Astrocyte (in vitro differentiated cells and primary cell): ENCODE data around the gene OTOG. TPM values are rescaled to one million over a fixed set of nuclear protein-coding genes. Genes with fewer than 3 reads are reported as not detected.

Source experiments
- DNase-seq: peaks from one replicate; pipeline ENCODE4 v3.0.0-alpha.2; 2010; ENCODE audit warnings: low read depth
- FAIRE-seq: peaks from 2 replicates; lab custom pipeline; 2011; peaks lifted over from hg19 to GRCh38; lab: Jason Lieb, UNC
- H2AFZ ChIP-seq: 2 replicates; pipeline ENCODE4 v1.6.0; 2012; ENCODE audit warnings: low read depth, low read length, inconsistent platforms
- H3K27ac ChIP-seq: 2 replicates; pipeline ENCODE4 v1.5.1; 2011; ENCODE audit warnings: low read depth, low read length, inconsistent platforms
- H3K27me3 ChIP-seq: 2 replicates; pipeline ENCODE4 v1.6.0; 2011; ENCODE audit warnings: low read length, inconsistent platforms; ENCODE audit not compliant: insufficient read depth
- H3K36me3 ChIP-seq: 2 replicates; pipeline ENCODE4 v1.5.1; 2011; ENCODE audit warnings: low read length, inconsistent platforms; ENCODE audit not compliant: insufficient read depth
- H3K4me1 ChIP-seq: 2 replicates; pipeline ENCODE4 v1.5.1; 2011; ENCODE audit warnings: low read length, inconsistent platforms; ENCODE audit not compliant: insufficient read depth
- H3K4me2 ChIP-seq: 2 replicates; pipeline ENCODE4 v1.6.0; 2012; ENCODE audit warnings: low read length, inconsistent platforms
- H3K4me3 ChIP-seq: 2 replicates; pipeline ENCODE4 v1.5.1; 2011; ENCODE audit warnings: low read depth, mild to moderate bottlenecking, low read length, inconsistent platforms; ENCODE audit not compliant: insufficient read depth
- H3K79me2 ChIP-seq: 2 replicates; pipeline ENCODE4 v1.6.0; 2012; ENCODE audit warnings: mild to moderate bottlenecking, low read length, inconsistent platforms; ENCODE audit not compliant: insufficient read depth
- H3K9ac ChIP-seq: 2 replicates; pipeline ENCODE4 v1.6.0; 2012; ENCODE audit warnings: mild to moderate bottlenecking, low read length, inconsistent platforms
- H3K9me3 ChIP-seq: 2 replicates; pipeline ENCODE4 v1.5.1; 2012; ENCODE audit warnings: low read depth, mild to moderate bottlenecking, low read length, inconsistent platforms; ENCODE audit not compliant: insufficient read depth
- H4K20me1 ChIP-seq: 2 replicates; pipeline ENCODE4 v1.6.0; 2012; ENCODE audit warnings: low read length, inconsistent platforms; ENCODE audit not compliant: insufficient read depth
- H3K27ac Mint-ChIP-seq: one replicate; pipeline ENCODE4 v1.8.0; 2021; ENCODE audit warnings: mild to moderate bottlenecking, mixed read lengths; ENCODE audit not compliant: unreplicated experiment
- H3K27me3 Mint-ChIP-seq: one replicate; pipeline ENCODE4 v1.8.0; 2021; ENCODE audit warnings: low read depth, mixed read lengths; ENCODE audit not compliant: unreplicated experiment
- H3K36me3 Mint-ChIP-seq: one replicate; pipeline ENCODE4 v1.8.0; 2021; ENCODE audit warnings: low read depth, mixed read lengths; ENCODE audit not compliant: unreplicated experiment
- H3K4me1 Mint-ChIP-seq: one replicate; pipeline ENCODE4 v1.8.0; 2021; ENCODE audit warnings: low read depth, mixed read lengths; ENCODE audit not compliant: unreplicated experiment
- H3K4me3 Mint-ChIP-seq: one replicate; pipeline ENCODE4 v1.8.0; 2021; ENCODE audit warnings: mild to moderate bottlenecking, moderate library complexity, mixed read lengths; ENCODE audit not compliant: unreplicated experiment
- H3K9me3 Mint-ChIP-seq: one replicate; pipeline ENCODE4 v1.8.0; 2021; ENCODE audit warnings: mild to moderate bottlenecking, mixed read lengths; ENCODE audit not compliant: unreplicated experiment
- CTCF ChIP-seq: IDR thresholded peaks from 2 replicates; pipeline ENCODE4 v1.5.1; 2011; ENCODE audit warnings: low read depth, mild to moderate bottlenecking, inconsistent platforms, low read length, moderate library complexity; ENCODE audit not compliant: insufficient read depth
- EZH2 ChIP-seq: IDR thresholded peaks from 2 replicates; pipeline ENCODE4 v1.6.1; 2012; ENCODE audit warnings: mild to moderate bottlenecking, low read length, inconsistent platforms; ENCODE audit not compliant: insufficient read depth
- total RNA-seq: library from RNA; stranded (reverse); gene quantifications from 2 replicates; pipeline ENCODE4 v1.2.1, GENCODE V29; 2021

OTOG gene
- total RNA-seq, 1 donor from 2014 or later: not detected

GRCh38 chr11:17533341-17533740 lies 13.7 kb upstream of the OTOG start:
- no peak for TF ChIP-seq CTCF
- TF ChIP-seq EZH2: no peak
- no peak overlapping the region for H3K27ac Mint-ChIP-seq

GRCh38 chr11:17533778-17534415 lies 13.2 kb upstream of the OTOG start:
- H3K4me1 ChIP-seq: peaks cover 4% of the 10 kb centered on the region
- no peak overlapping the region for H3K27ac Mint-ChIP-seq
- peaks cover 19% of the 10 kb centered on the region for H3K27me3 ChIP-seq
- H3K9me3 Mint-ChIP-seq: no peaks in the 10 kb centered on the region
- H3K9me3 ChIP-seq: no peaks in the 10 kb centered on the region
- H3K9ac ChIP-seq: no peak overlapping the region
- no peak overlapping the region for H3K4me3 Mint-ChIP-seq
- H3K4me2 ChIP-seq: no peak overlapping the region
- H2AFZ ChIP-seq: no peak overlapping the region
- no peaks in the 10 kb centered on the region for H3K36me3 ChIP-seq
- H4K20me1 ChIP-seq: no peaks in the 10 kb centered on the region
- peaks cover 5% of the 10 kb centered on the region for H3K4me1 Mint-ChIP-seq
- DNase-seq (no peak), FAIRE-seq (no peak)
- no peaks in the 10 kb centered on the region for H3K36me3 Mint-ChIP-seq
- TF ChIP-seq CTCF: no peak
- H3K79me2 ChIP-seq: no peaks in the 10 kb centered on the region
- H3K27me3 Mint-ChIP-seq: peaks cover 64% of the 10 kb centered on the region
- H3K27ac ChIP-seq: no peak overlapping the region
- no peak overlapping the region for H3K4me3 ChIP-seq

More at GRCh38 chr11:17533341-17533740, 13.7 kb upstream of the OTOG start:
- Histone ChIP-seq H3K27ac (no peak overlapping the region), H3K79me2 (no peaks in the 10 kb centered on the region), H2AFZ (no peak overlapping the region), H3K4me2 (no peak overlapping the region), H4K20me1 (no peaks in the 10 kb centered on the region), H3K27me3 (peaks cover 21% of the 10 kb centered on the region), H3K9ac (no peak overlapping the region), H3K36me3 (no peaks in the 10 kb centered on the region), H3K9me3 (no peaks in the 10 kb centered on the region), H3K4me3 (no peak overlapping the region), H3K4me1 (peaks cover 4% of the 10 kb centered on the region)
- Mint-ChIP-seq H3K9me3 (no peaks in the 10 kb centered on the region), H3K4me3 (no peak overlapping the region), H3K27me3 (peaks cover 67% of the 10 kb centered on the region), H3K36me3 (no peaks in the 10 kb centered on the region), H3K4me1 (peaks cover 5% of the 10 kb centered on the region)
- DNase-seq (no peak), FAIRE-seq (no peak)

GRCh38 chr11:17535488-17535887 lies 11.6 kb upstream of the OTOG start:
- peaks cover 5% of the 10 kb centered on the region for H3K4me1 Mint-ChIP-seq
- Histone ChIP-seq H3K36me3 (no peaks in the 10 kb centered on the region), H3K9me3 (no peaks in the 10 kb centered on the region), H2AFZ (no peak overlapping the region), H3K27me3 (peaks cover 5% of the 10 kb centered on the region), H3K4me1 (peaks cover 4% of the 10 kb centered on the region), H3K27ac (no peak overlapping the region), H3K79me2 (no peaks in the 10 kb centered on the region), H3K4me2 (no peak overlapping the region), H3K4me3 (no peak overlapping the region), H3K9ac (no peak overlapping the region), H4K20me1 (no peaks in the 10 kb centered on the region)
- DNase-seq: no peak
- no peaks in the 10 kb centered on the region for H3K36me3 Mint-ChIP-seq
- TF ChIP-seq EZH2 (no peak), CTCF (no peak)
- FAIRE-seq: no peak
- peaks cover 62% of the 10 kb centered on the region for H3K27me3 Mint-ChIP-seq
- no peak overlapping the region for H3K4me3 Mint-ChIP-seq
- no peaks in the 10 kb centered on the region for H3K9me3 Mint-ChIP-seq
- H3K27ac Mint-ChIP-seq: no peak overlapping the region
